ENCODE results near the gene SELENON.

The SELENON gene

GRCh38 chr1:25810341-25811299 lies 10.6 kb downstream of the SELENON start:
- DNase-seq (ENCODE audit: low read depth, low spot score): peak; percentile 66

DNA sequence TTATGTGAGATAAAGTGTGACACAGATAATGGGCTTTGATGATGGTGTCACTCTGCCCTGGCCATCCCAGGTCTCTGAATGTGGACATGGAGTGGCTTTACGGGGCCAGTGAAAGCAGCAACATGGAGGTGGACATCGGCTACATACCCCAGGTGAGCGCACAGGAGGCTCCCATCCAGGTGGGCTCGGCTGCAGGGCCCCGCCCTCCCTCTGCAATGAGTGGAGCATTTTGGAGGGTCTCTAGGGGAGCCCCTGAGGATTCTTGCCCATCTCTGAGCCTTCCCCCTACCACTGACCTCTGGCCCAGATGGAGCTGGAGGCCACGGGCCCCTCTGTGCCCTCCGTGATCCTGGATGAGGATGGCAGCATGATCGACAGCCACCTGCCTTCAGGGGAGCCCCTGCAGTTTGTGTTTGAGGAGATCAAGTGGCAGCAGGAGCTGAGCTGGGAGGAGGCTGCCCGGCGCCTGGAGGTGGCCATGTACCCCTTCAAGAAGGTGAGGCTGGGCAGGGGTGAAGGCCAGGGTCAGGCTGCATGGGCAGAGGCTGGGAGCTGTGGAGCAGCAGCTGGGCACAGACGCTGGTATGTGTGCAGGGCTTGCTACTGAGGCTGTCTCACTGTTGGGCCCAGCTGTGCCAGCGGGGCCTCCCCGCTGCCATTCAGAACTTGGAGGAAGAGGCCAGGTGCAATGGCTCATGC lies 11.5 kb downstream of the SELENON start:
- DNase-seq (ENCODE audit: low read depth, low spot score): no peak

DNA sequence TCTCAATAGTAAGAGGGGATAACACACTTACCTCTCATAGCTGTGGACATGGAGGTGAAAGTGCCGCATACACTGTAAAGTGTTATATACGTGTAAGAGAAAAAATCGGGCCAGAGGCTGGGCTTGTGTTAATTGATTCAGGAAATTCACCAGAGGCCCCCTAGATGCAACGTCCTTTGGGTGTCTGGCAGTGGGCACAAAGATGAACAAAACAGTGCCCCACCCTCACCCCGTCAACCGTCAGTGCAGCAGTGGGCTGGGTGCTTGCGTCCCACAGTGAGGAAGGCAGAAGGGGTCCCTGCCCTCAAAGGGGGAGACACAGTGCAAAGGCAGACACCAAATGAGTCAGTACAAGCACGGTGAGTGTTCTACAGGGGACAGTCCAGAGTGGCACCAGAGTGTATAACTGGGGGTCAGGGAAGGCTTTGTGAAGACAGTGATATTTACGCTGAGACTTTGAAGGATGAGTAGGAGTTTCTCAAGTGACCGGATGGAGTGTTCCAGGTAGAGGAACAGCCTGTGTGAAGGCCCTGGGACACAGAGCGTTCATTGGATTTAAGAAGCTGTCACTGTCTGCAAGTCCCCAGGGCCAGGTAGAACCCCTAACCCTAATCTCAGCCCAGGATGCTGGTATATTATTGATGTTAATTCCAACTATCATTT lies 13.2 kb downstream of the SELENON start:
- no peak for DNase-seq (ENCODE audit: low read depth, low spot score)

DNA sequence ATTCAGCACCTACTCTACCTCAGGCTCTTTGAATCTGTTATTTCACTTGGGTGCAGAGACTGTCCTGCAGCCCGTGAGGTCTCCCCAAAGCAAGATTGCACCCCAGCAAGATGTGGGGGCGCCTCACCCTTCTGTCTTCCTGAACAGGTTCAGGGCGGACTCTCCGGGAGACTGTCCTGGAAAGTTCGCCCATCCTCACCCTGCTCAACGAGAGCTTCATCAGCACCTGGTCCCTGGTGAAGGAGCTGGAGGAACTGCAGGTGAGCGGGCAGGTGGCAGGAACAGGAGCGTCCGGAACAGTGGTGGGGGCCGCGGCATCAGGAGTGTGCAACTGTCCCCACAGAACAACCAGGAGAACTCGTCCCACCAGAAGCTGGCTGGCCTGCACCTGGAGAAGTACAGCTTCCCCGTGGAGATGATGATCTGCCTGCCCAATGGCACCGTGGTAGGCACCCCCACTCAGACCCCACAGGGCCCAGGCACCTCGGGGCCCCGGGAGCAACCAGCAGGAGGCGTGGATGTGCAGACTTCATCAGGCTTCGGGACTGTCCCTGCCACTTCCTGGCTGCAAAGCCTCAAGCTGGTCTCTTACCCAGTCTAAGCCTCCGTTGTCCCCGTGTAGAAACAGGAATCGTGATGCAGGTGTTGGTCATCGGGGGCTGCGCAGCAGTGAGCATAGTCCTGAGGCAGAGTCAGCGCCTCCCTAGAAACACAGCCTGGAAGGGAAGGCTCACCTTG lies 13.9 kb downstream of the SELENON start:
- DNase-seq (ENCODE audit: low read depth, low spot score): no peak

- DNase-seq (ENCODE audit: low read depth, low spot score): no peak
Observed at GRCh38 chr1:25814549-25815087, 14.6 kb downstream of the SELENON start.

DNA sequence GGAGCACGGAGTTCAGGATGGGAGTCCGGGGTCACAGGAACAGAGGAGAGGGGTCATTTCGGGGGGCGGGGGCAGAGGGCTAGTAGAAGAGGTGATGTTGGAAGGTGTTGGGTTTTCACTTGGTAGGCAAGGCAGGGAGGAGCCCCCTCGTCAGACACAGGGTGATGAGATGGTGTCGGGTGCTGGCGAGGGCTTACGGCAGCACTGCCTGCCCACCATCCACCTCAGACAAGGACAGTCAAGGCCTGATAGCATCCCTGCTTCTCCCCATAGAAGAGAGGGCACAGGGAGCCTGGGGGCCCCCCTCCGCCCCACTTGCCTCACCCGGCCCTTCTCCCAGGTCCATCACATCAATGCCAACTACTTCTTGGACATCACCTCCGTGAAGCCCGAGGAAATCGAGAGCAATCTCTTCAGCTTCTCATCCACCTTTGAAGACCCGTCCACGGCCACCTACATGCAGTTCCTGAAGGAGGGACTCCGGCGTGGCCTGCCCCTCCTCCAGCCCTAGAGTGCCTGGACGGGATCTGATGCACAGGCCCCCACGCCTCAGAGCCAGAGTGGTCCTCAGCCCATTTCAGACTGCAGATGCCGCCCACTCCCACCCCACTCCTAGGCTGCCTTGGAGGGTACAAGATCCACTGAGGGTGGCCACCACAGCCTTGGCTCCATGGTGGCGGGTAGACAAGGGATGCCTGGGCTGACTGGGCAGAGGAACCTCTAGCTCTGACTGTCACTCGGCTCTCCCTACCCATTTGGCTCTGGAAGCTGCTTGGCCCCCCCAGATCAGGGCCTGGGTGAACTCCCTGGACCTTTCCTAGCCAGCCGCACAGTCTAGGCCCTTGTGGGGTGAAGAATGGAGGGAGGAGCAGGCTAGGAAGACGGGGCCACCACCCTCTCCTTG lies 15.5 kb downstream of the SELENON start:
- no peak for DNase-seq (ENCODE audit: low read depth, low spot score)

GRCh38 chr1:25816112-25816718 lies 16.2 kb downstream of the SELENON start:
- no peak for DNase-seq (ENCODE audit: low read depth, low spot score)

- no peak for DNase-seq (ENCODE audit: low read depth, low spot score)
Observed at GRCh38 chr1:25817840-25818501, 18.0 kb downstream of the SELENON start.

DNA sequence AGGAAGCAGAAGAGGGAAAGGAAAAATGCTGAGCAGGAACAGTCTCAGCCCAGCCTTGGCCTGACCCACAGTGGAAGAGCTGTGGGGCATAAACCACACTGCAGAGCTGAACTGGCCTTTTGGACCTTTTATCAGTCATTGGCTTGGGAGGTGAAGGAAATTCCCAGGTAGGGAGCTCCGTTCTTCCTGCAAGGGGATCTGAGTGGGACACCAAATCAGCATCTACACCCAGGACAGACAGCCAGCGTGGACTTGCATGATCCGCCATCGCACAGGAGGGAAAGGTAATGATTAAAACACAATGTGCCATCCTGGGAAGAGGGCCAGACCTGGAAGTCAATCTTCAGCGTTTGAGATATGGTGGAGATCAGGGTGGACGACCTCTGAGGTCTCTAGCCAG lies 18.6 kb downstream of the SELENON start:
- DNase-seq (ENCODE audit: low read depth, low spot score): no peak

DNA sequence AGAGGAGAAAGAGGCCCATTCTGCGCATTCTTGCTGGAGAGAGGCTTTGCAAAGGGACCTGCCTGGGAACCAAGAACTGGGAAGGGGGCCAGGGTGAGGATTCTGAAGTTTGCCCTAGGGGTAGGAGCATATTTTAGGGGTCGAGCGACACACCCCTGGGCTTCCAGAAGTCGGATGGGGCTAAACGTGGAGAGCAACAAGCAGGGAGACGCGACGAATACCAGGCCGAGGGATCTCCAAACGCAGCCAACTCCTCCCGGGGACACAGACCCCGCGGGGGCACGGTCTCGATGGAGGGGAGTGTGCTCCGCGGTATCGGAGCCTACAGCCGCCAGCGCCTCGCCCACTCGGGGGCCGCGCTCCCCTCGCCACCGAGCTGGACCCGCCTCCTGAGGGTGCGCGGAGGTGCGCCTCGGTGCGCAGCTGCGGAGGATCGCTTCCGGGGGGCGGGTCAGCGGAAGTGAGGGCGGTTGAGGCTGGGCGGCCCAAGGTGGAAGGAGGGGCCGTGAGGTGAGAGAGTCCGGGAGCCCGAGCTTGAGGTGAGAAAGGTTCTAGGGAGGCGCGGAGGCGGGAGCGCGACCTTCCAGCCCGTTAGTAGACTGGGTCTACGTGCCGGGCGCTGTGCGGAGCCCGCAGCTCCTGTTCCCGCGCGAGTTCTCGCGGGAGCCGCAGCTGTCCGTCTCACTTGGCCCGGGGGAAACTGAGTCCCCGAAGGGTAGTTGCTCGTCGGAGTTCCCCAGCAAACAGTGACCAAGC lies 19.7 kb downstream of the SELENON start, which contains the start of gene MTFR1L:
Gene MTFR1L, plus strand, starts transcription at position 464 of the 756 bp plus-strand sequence. CDS start 3,151 bp downstream, outside the sequence.
- peak; percentile 81 for DNase-seq (ENCODE audit: low read depth, low spot score)

- DNase-seq (ENCODE audit: low read depth, low spot score): peak; percentile 23
Observed at GRCh38 chr1:25820247-25821111, 20.5 kb downstream of the SELENON start.

GRCh38 chr1:25821112-25821476 lies 21.1 kb downstream of the SELENON start:
- no peak for DNase-seq (ENCODE audit: low read depth, low spot score)

DNA sequence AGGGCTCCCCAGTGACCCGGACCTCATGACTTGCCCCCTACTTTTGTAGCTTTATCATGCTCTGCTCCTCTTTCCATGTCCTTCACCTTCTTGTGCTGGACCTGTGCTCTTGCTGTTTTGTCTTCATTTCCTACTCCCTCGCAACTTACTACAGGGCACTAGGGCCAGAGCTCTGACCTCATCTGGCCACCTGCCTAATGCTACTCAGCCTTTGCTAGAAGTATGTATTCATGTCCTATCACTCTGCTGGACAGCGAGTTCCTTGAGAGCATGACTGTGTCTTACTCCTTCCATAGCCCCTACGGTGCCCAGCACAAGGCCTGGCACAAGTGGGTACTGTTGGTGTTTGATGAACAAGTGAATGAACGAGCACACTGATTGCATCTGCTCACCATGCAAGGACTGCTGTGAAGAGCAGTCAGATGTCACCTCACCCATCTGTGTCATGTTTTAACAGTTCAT lies 21.7 kb downstream of the SELENON start:
- no peak for DNase-seq (ENCODE audit: low read depth, low spot score)

DNA sequence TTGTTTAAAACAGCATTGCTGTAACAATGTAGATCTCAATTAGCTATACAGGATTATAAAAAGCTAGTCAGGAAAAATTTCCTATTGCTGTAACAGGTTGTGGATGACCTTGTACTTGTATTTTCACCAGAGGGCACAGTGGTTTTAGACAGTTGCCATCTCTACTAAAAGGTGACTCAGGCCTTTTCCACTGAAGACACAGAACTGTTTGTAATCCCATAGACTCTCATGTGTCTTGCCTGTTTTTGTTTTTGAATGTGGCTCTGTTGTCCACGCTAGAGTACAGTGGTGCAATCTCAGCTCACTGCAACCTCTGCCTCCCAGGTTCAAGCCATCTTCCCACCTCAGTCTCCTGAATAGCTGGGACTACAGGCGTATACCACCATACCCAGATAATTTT lies 25.6 kb downstream of the SELENON start:
- DNase-seq (ENCODE audit: low read depth, low spot score): no peak

DNA sequence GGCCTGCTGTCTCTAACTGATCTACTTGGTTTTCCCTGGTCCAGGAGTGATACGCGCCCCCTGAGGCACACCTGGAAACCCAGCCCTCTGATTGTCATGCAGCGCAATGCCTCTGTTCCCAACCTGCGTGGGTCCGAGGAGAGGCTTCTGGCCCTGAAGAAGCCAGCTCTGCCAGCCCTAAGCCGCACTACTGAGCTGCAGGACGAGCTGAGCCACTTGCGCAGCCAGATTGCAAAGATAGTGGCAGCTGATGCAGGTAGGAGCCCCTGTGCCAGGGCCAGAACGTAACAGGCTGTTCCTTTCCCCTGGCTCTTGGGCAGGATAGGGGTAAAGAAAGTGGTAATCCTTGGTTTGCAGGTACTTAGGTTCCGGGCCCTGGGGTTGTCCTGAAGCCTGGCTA lies 26.6 kb downstream of the SELENON start:
- no peak for DNase-seq (ENCODE audit: low read depth, low spot score)

GRCh38 chr1:25828491-25828890 lies 28.5 kb downstream of the SELENON start:
- no peak for DNase-seq (ENCODE audit: low read depth, low spot score)

- DNase-seq (ENCODE audit: low read depth, low spot score): no peak
Observed at GRCh38 chr1:25829046-25829445, 29.1 kb downstream of the SELENON start.
